HG03469 (cell line): ENCODE measurements around the gene CPZ.

ENCODE experiments used
- ATAC-seq: cut with Tn5 transposase; IDR thresholded peaks from one replicate; pipeline ENCODE4 v1.9.1; 2021; ENCODE audit warnings: mild to moderate bottlenecking, moderate library complexity, moderate number of reproducible peaks; ENCODE audit not compliant: unreplicated experiment

CPZ gene

DNA sequence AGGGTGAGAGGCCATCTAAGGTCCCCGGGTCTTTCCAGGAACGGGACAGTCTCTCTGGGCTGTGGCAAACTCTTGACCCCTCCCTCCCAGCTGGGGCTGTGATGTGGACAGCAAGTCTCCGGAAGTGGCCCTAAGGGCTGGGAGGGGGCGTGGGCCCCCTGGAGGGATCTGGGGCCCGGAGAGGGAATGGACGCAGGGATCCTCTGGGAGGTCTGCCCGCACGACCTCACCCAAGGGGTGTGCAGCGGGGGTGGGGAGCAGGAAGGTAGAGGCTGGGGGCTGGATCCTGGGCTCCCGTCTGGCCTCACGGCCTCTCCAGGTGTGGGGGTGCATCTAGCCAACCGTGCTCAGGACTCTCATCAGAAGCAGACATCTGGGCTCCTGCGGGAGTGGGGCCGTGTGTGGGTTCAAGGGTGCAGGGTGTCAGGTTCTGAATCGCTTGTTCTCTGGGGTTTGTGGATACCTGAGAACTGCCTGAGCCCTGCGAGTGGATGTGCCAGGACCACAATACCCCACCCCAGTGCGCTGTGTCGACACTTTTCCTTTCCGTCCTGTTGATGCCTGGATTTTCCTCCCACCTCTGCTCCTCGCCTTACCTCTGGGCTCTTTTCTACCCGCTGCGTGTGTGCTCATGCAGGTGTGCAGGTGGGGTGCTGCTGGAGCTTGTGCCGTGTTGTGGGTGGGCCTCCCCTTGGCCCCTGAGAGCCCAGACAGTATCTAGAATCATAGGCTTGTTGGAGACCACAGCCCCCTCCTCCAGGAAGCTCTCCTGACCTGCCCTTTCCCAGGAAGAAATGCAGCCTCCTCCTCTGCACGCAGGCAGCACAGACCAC lies 915 bp downstream of the CPZ start:
- ATAC-seq, result no peak

DNA sequence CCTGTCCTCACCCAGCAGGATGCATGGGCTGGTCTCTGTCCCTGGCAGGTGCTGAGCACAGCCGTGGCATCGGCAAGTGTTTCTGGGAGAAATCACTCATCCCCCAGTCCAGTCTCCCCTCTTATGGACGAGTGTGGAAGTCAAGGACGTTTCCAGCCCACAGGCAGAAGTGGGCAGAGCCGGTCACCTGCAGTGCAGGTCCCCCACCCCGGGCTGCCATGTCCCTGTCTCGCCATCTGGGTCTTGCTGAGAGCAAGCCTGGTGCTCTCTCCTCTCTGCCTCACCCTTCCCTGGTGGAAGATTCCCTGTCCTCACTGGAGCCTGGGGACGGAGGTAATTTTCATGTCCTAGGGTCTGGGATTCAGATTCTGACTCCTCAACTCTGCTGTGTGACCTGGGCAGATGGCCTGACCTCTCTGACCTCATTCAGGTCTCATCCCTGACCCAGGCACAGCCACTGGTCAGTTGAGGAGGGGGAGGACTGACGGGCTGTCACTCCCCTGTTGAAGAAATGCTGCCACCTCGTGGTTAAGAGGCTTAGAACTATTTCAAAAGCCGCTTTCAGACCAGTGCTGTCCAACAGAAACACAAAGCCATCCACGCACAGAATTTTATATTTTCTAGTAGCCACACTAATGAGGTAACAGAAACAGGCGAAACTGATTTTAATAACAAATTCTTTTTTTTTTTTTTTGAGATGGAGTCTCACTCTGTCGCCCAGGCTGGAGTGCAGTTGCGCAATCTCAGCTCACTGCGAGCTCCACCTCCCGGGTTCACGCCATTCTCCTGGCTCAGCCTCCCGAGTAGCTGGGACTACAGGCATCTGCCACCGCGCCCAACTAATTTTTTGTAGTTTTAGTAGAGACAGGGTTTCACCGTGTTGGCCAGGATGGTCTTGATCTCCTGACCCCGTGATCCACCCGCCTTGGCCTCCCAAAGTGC lies 1.8 kb downstream of the CPZ start:
- ATAC-seq, result no peak

DNA sequence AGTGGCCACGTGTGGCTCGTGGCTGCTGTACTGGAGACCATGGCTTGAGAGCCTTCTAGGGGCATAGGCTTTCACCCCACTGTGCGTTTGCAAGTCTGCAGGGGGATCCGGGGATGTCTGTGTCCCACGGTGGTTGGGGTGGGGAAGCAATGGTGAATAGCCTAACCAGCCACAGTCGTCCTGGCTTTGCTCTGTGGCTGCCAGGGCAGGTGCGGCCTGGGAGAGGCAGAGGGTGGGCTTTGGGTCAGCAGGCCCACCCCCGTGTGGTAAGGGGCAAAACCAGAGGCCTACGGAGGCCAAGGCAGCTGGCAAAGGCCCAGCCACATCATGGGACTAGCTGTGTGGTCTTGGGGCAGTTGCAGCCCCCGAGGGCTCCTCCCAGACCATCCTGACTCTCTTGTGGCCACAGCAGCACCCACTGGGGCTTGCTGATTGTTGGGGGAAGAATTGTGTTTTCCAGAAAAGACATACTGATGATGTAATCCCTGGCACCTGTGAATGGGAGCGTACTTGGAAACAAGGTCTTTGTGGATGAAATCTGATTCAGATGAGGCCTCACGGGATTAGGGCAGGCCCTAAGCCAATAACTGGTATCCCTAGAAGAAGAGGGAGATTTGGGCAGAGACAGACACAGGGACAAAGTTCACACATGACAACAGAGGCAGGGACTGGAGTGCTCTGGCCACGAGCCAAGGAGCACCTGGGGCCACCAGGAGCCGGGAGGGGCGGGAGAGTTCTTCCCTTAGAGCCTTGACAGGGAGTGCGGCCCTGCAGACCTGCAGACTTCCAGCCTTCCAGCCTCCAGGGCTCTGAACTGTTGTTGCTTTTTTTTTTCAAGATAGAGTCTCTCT lies 2.9 kb downstream of the CPZ start:
- no peak for ATAC-seq

DNA sequence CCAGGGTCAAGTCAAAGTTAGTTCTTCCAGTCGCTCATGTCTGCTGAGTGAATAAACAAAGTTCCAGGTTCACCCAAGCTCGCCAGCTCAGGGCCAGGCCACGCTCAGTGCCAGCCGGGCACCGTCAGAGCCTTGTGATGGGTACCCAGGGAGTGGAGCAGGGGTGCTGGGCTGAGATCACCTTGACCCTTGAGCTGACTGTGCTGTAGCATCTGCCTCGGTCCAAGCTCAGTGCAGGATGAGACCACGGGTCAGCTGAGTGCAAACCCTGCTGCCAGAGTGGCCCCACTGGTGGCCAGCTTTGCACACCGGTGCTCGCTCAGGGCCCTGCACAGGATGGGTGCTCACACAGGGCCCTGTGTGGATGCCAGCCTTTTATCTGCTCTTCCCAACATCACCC lies 4.3 kb downstream of the CPZ start:
- no peak for ATAC-seq

DNA sequence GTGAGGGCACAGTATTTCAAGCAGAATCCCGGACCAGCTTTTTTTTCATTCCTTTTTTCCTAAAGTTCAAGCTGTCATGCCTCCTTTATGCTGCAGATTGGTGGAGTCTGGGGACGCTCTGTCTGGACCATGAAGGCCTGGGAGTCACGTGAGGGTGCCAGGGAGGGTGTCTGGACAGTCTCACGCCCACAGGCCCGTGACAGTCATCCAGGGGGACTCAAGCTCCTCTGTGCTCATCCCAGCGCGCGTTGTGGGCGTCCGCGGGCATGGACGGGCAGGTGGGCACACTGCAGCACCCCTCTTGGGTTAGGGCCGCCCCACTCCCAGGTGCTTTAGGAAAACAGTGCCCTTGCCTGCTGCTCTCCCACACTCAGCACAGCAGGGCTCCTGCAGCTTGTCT lies 4.8 kb downstream of the CPZ start:
- no peak for ATAC-seq

DNA sequence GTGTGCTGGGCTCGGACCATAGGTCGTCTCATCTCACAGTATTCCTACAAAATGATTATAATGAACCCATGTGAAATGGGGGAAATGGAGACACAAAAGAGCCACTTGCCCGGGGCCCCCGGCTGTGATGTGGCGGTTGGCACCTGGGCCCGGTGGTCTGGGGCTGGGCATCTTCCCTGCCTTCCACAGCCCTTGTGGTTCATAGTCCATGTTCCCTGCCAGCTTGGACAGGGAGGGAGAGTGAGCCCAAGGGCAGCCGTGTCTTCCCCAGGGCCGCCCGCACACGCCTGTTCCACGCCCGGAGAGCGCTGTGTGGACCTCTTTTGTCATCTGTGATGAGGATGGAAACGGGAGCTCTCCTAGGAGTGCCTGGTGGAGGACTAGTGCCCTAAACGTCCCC lies 5.2 kb downstream of the CPZ start:
- no peak for ATAC-seq

DNA sequence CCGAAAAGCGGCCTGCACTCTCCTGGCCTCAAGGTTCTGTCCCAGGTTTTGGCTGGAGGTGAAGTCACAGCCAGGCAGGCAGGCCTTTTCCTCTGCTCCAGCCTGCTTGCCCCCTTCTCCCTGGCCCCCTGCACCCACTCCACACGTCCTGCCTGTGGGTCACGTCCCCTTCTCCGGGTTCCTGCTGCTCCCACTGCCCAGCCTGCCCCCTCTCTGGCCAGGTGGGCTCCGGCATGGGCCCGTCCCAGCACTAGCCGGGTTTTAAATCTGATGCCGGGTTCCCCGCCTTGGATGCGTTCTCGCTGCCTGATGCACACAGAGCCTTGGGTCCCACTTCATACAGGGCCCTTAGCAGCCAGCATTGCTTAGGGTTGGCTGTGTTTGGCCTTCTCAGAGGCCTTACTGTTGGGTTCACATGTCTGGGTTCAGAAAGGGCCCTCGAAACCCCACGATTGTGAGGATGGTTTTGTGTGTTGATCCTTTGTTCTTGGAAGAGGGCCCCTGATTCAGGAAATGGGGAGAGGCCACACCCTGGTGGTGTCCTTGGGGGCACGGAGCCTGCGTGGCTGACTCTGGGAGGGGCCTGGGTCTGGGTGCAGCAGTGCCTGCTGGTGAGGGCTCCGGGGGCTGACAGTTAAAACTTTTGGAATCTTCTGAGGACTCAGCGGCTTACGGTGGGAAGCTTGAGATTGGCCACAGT lies 6.0 kb downstream of the CPZ start:
- ATAC-seq, result no peak

DNA sequence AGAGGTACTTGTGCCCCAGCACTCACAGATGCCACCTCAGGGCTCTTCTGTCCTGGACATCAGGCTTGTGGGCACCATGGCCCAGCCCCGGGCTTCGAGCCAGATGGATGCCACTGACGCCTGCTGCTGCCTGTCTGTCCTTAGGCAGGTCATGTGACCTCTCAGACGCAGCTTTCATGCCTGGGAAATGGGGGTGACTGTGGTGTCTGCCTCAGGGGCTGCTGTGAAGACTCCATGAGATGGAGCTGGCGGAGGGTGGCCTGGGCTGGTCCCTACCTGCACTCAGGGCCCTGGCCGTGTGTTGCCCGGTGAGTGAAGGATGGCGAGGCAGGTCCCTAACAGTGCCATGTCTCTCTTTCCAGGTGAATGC lies 6.5 kb downstream of the CPZ start:
- no peak for ATAC-seq

DNA sequence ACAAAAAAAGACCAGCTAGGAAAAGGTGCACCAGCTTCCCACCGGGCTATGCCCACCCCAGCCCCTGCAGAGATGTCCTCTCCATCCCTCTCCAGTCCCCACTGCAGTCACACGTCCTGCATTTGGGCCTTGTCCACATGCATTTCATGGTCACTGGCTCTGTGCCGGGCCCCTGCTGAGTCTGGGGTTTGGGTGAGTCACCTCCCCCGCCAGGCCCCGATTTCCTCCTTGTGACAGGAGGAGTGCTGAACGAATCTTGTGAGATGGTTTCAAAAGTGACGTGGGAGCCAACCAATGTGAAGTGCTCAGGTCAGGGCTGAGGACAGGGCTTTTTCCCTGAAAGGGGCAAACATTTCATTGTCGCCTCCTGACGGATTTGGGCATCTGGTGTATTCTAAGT lies 7.1 kb downstream of the CPZ start:
- ATAC-seq, result no peak

DNA sequence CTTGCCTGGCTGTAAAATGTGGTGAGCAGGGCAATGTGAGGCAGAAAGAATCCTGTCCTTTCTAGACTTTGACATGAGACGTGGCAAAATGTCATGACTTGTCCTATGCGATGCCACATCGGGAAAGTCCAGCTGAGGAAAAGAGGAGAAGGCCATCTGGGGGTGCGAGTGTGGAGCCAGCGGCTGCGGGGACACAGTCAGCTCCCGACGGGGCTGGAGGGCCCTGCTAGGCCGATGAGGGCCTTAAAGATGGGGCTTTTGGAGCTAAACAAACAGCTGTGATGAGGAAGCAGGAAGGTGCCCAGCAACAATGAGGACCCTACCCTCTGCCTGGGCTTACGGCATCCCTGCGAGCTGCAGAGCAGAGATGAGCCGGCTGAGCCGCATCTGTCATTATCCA lies 7.7 kb downstream of the CPZ start:
- no peak for ATAC-seq

DNA sequence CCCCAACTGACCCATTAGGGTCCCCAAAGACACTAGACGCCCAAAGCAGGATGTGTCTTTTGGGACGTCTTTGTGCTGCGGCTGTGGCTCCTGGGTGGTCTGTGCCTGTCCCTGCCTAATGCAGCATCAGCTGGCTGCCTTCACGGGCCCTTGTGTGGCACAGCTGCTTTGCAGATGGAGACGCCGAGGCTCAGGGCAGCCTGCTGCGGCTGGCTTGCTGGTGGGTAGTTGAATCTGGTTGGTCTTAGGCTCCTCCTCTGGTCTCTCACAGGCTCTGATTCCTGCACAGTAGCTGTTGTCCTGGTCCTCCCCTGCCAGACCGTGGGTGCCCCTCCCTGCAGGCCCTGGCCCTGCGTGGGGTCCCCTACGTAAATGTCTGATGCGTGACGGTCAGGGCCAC lies 8.1 kb downstream of the CPZ start:
- ATAC-seq, result no peak

DNA sequence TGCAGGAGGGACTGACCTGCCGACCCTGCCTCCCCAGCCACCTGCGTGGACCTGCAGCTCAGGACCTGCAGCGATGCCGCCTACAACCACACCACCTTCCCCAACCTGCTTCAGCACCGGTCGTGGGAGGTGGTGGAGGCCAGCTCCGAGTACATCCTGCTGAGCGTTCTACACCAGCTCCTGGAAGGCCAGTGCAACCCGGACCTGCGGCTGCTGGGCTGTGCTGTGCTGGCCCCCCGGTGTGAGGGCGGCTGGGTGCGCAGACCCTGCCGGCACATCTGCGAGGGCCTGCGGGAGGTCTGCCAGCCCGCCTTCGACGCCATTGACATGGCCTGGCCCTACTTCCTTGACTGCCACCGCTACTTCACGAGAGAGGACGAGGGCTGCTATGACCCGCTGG lies 8.5 kb downstream of the CPZ start:
- ATAC-seq, result no peak

DNA sequence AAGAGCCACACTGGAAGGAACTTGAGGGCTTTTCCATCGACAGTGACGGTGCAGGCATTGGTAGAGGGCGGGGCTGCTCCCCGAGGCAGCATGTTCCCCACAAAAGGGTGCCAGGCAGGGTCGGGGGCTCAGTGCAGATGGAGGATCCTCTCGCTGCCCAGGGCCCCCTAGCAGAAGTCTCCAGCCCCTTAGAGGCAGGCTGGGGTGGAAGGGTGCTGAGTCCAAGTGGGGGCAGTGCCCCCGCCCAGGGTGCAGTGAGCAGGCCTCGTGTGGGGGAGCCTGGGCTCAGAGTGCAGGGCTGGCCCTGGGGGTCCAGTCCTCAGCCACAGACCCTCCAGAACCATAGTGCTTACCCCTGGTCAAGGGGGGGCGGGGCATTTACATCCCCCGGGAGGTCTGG lies 9.0 kb downstream of the CPZ start:
- no peak for ATAC-seq

DNA sequence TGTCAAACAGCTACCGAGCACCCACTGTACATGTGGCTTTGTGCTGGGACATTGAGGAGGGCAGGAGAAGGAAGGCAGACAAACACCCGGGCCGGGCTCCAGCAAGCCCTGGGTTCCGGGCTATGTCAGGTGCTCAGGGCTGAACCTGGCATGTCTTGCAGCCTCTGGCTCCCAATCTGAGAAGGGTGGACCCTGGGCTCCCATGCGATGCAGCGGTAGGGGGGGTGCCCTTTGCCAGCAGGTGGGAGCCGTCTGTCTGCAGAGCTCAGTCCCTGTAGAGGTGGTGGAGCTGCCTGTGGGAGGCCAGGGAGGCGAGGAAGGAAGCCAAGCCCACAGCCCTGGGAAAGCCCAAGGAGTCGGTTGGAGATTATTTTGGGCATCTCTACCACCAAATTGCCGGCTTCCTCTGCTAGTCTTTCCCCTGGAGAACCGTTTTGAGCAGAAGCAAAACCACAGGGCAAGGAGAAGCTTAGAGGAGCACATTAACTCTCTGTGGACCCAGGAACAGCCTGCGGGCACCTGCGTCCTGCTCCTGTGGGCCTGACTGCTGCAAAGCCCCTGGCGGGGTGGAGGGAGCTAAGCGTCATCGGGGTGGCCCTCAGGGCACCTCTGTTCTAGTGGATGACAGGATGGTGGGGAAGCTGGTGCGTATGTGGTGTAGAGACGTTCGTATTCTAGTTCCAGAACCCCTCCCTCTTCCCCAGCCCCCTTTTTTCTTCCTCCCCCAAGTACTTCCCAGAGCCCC lies 10.3 kb downstream of the CPZ start:
- ATAC-seq, result no peak

DNA sequence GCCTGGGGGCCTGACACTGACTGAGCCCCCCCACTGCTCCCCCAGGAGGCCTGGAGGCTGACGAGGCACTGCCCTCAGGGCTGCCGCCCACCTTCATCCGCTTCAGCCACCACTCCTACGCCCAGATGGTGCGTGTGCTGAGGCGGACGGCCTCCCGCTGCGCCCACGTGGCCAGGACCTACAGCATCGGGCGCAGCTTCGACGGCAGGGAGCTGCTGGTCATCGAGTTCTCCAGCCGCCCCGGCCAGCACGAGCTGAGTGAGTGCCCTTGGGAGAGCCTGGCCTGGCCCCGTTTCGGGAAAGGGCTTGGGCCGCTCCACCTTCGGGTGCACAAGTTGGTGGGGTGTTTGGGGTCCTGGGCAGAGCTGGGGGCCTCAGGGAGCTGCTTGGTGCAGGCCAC lies 11.4 kb downstream of the CPZ start:
- no peak for ATAC-seq

DNA sequence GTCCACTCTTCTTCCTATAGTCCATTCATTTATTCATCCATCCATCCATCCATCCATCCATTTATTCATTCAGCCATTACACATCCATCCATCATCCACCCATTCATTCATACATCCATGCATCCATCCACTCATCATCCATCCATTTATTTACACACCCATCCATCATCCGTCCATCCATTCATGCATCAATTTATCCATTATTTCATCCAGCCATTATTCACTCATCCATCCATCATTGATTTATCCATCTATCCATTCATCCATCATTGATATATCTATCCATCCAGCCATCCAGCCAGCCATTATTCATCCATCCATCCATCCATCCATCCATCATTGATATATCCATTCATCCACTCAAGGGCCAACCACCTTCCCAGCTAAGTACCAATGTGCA lies 12.7 kb downstream of the CPZ start:
- ATAC-seq, result no peak

DNA sequence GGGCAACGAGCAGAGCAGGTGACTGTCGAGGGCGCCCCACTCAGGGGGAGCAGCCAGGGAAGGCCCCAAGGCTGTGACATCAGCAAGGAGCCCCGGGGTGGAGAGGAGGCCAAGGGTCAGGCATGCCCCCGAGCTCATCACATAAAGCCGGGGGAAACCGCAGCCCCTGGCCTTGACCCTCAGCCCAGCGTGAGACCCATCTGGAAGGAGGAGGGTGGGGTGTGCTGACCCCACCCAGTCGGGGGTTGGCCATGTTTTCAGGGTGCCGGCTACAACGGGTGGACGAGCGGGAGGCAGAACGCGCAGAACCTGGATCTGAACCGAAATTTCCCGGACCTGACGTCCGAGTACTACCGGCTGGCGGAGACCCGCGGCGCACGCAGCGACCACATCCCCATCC lies 13.9 kb downstream of the CPZ start:
- no peak for ATAC-seq

DNA sequence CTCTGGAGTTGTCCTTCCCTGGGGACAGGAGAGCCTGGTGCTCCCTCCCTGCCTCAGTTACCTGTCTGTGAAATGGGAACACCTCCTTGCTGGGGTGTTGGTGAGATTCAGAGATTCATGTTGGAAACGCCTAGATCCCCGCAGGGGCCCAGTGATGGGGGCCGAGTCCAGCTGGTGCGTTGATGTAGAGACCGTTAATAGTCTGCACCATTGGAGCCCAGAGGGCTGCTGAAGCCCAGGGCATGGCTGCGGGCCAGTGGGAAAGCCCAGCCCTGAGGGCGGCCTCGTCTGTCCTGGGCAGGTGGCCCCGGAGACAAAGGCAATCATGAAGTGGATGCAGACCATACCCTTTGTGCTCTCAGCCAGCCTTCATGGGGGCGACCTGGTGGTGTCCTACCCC lies 14.4 kb downstream of the CPZ start:
- ATAC-seq, result no peak

DNA sequence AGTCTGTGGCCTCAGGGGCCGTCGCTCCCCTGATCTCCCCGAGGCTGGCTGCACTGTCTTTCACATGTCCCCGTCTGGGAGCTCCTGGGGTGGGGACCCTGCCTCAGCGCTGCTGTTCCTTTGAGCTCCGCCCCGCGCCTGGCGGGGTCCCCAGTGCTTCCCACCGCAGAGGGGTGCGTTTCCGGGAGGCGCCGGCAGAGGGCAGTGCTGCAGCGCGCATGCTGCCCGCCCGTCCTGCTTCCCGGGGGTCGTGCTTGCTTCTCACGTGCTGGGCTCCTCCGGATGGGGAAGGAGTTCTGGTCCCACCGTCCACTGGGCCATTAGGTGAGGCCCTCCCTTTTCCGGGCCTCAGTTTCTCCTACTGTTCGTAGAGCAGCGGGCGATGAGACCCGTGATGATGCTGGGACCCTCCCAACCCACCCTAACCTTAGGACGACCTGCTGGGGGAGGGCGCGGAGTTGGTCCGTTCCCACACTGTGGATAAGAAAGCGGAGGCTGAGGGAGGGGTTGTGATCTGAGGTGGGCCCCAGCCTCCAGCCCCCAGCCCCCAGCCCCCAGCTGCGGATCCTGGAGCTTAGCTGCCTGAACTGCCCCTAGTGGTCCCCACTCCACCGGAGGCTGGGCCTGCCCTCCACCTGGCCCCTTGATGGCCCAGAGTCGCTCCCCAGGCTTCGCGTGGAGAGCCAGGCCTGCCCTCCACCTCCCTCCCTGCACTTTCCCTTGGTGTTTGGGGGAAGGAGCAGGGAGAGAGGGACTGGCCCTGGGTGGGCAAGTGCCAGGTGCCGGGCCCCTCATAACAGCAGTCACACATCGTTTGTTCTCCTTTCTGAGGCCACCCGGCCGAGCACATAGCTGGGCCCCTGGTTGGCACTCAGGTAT lies 15.3 kb downstream of the CPZ start:
- no peak for ATAC-seq
